Measurements from ENCODE around the gene SUDS3. TPM values are rescaled to one million over a fixed set of nuclear protein-coding genes. Genes with fewer than 3 reads are reported as not detected.

The SUDS3 gene
- total RNA-seq, 2 experiments from 2014 or later = 17.5 to 22.0 TPM

- Histone ChIP-seq H3K9me3 (ENCODE audit: control insufficient read depth in 1 of 2, insufficient read depth in 1 of 2, low read length in 2 of 2) (peaks cover 0 to 4% of the 10 kb centered on the region in 2 experiments), H3K27ac (ENCODE audit: low read depth in 1 of 2, low read length in 2 of 2) (no peak overlapping the region), H3K27me3 (ENCODE audit: control insufficient read depth in 1 of 2, insufficient read depth in 2 of 2, low read length in 2 of 2) (no peaks in the 10 kb centered on the region), H3K4me1 (ENCODE audit: insufficient read depth, low read length) (no peaks in the 10 kb centered on the region), H3K36me3 (ENCODE audit: insufficient read depth, low read length) (no peaks in the 10 kb centered on the region), H3K4me3 (ENCODE audit: low read length) (no peak overlapping the region)
- H3K4me3 Mint-ChIP-seq = no peak overlapping the region
- no peak overlapping the region for H3K27ac Mint-ChIP-seq
- intact Hi-C loops (cut with DNase I, micrococcal nuclease) = no loop called here
- ChIA-PET POLR2A (no interaction called here), CTCF (no interaction called here)
- DNase-seq (no peak), ATAC-seq (ENCODE audit: poor library complexity) (no peak)
- no peaks in the 10 kb centered on the region for H3K4me1 Mint-ChIP-seq (ENCODE audit: low read depth)
- TF ChIP-seq, protein P1, sequence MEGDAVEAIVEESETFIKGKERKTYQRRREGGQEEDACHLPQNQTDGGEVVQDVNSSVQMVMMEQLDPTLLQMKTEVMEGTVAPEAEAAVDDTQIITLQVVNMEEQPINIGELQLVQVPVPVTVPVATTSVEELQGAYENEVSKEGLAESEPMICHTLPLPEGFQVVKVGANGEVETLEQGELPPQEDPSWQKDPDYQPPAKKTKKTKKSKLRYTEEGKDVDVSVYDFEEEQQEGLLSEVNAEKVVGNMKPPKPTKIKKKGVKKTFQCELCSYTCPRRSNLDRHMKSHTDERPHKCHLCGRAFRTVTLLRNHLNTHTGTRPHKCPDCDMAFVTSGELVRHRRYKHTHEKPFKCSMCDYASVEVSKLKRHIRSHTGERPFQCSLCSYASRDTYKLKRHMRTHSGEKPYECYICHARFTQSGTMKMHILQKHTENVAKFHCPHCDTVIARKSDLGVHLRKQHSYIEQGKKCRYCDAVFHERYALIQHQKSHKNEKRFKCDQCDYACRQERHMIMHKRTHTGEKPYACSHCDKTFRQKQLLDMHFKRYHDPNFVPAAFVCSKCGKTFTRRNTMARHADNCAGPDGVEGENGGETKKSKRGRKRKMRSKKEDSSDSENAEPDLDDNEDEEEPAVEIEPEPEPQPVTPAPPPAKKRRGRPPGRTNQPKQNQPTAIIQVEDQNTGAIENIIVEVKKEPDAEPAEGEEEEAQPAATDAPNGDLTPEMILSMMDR (IDR thresholded peaks at IDR 0.05) = no peak
- H3K27me3 Mint-ChIP-seq = peaks cover 23% of the 10 kb centered on the region
- H3K36me3 Mint-ChIP-seq (ENCODE audit: low read depth) = no peaks in the 10 kb centered on the region
- peaks cover 14% of the 10 kb centered on the region for H3K9me3 Mint-ChIP-seq
Observed at GRCh38 chr12:118456741-118457140, 80.4 kb downstream of the SUDS3 start.

- ATAC-seq (ENCODE audit: poor library complexity) (no peak), DNase-seq (no peak)
- intact Hi-C loops (cut with DNase I, micrococcal nuclease) = no loop called here
- CTCF ChIA-PET = no interaction called here
- H3K4me3 ChIP-seq (ENCODE audit: low read length) = no peak overlapping the region
- H3K4me1 ChIP-seq (ENCODE audit: insufficient read depth, low read length) = no peaks in the 10 kb centered on the region
- peaks cover 25% of the 10 kb centered on the region for H3K27me3 Mint-ChIP-seq
- H3K4me3 Mint-ChIP-seq = no peak overlapping the region
- POLR2A ChIA-PET = no interaction called here
- TF ChIP-seq, protein P1 (IDR thresholded peaks at IDR 0.05) = no peak
- H3K9me3 Mint-ChIP-seq = peaks cover 14% of the 10 kb centered on the region
- H3K9me3 ChIP-seq (ENCODE audit: control insufficient read depth in 1 of 2, insufficient read depth in 1 of 2, low read length in 2 of 2) = peaks cover 0 to 4% of the 10 kb centered on the region in 2 experiments
- H3K36me3 ChIP-seq (ENCODE audit: insufficient read depth, low read length) = no peaks in the 10 kb centered on the region
- no peaks in the 10 kb centered on the region for H3K36me3 Mint-ChIP-seq (ENCODE audit: low read depth)
- H3K27me3 ChIP-seq (ENCODE audit: control insufficient read depth in 1 of 2, insufficient read depth in 2 of 2, low read length in 2 of 2) = no peaks in the 10 kb centered on the region
- no peak overlapping the region for H3K27ac ChIP-seq (ENCODE audit: low read depth in 1 of 2, low read length in 2 of 2)
- H3K27ac Mint-ChIP-seq = no peak overlapping the region
- H3K4me1 Mint-ChIP-seq (ENCODE audit: low read depth) = no peaks in the 10 kb centered on the region
Observed at GRCh38 chr12:118459110-118459509, 82.8 kb downstream of the SUDS3 start.

GRCh38 chr12:118463677-118464076 is 87.3 kb downstream of the SUDS3 start:
- H3K4me3 Mint-ChIP-seq = no peak overlapping the region
- H3K36me3 Mint-ChIP-seq (ENCODE audit: low read depth) = no peaks in the 10 kb centered on the region
- TF ChIP-seq, protein P1 (IDR thresholded peaks at IDR 0.05) = no peak
- peaks cover 9% of the 10 kb centered on the region for H3K9me3 Mint-ChIP-seq
- Histone ChIP-seq H3K9me3 (ENCODE audit: control insufficient read depth in 1 of 2, insufficient read depth in 1 of 2, low read length in 2 of 2) (peaks cover 0 to 4% of the 10 kb centered on the region in 2 experiments), H3K36me3 (ENCODE audit: insufficient read depth, low read length) (no peaks in the 10 kb centered on the region), H3K4me1 (ENCODE audit: insufficient read depth, low read length) (no peaks in the 10 kb centered on the region), H3K27me3 (ENCODE audit: control insufficient read depth in 1 of 2, insufficient read depth in 2 of 2, low read length in 2 of 2) (no peaks in the 10 kb centered on the region), H3K27ac (ENCODE audit: low read depth in 1 of 2, low read length in 2 of 2) (no peak overlapping the region), H3K4me3 (ENCODE audit: low read length) (no peak overlapping the region)
- H3K4me1 Mint-ChIP-seq (ENCODE audit: low read depth) = no peaks in the 10 kb centered on the region
- CTCF ChIA-PET = no interaction called here
- no peak overlapping the region for H3K27ac Mint-ChIP-seq
- DNase-seq (no peak), ATAC-seq (ENCODE audit: poor library complexity) (no peak)
- POLR2A ChIA-PET = no interaction called here
- intact Hi-C loops (cut with DNase I, micrococcal nuclease) = no loop called here
- peaks cover 14% of the 10 kb centered on the region for H3K27me3 Mint-ChIP-seq
